GM23338 (cell line): ENCODE results near the gene OTOG. TPM values are rescaled to one million over a fixed set of nuclear protein-coding genes. Genes with fewer than 3 reads are reported as not detected.

Experiments
- ATAC-seq: fragments of 200-7000 bp; cut with Tn5 transposase; 3 replicates; pipeline ENCODE4 v1.9.1; 2020
- DNase-seq: peaks from one replicate; pipeline ENCODE4 v3.0.0-alpha.2; 2015; ENCODE audit warnings: low spot score
- H2AFZ ChIP-seq: fragments of 200-600 bp; sonication (generic); 2 replicates; pipeline ENCODE4 v1.8.0; 2016; ENCODE audit warnings: antibody characterized with exemption, mild to moderate bottlenecking, moderate library complexity
- H3F3A ChIP-seq: fragments of 200-600 bp; sonication (generic); replicated peaks from 2 replicates; pipeline ENCODE4 v1.8.0; 2017; ENCODE audit warnings: antibody characterized with exemption, mixed run types, low read depth
- H3K27ac ChIP-seq: fragments of 200-600 bp; sonication (generic); 2 replicates; pipeline ENCODE4 v1.6.1; 2016; ENCODE audit warnings: low read depth
- H3K27me3 ChIP-seq: fragments of 200-600 bp; sonication (generic); 2 replicates; pipeline ENCODE4 v1.8.0; 2016; ENCODE audit warnings: mild to moderate bottlenecking, mixed run types, moderate library complexity; ENCODE audit not compliant: insufficient read depth
- H3K36me3 ChIP-seq: fragments of 200-600 bp; sonication (generic); 2 replicates; pipeline ENCODE4 v1.8.0; 2016; ENCODE audit warnings: mild to moderate bottlenecking; ENCODE audit not compliant: insufficient read depth
- H3K4me1 ChIP-seq: fragments of 200-600 bp; sonication (generic); 2 replicates; pipeline ENCODE4 v1.8.0; 2016; ENCODE audit warnings: mild to moderate bottlenecking, moderate library complexity; ENCODE audit not compliant: insufficient read depth
- H3K4me2 ChIP-seq: fragments of 200-600 bp; sonication (generic); 2 replicates; pipeline ENCODE4 v1.7.1; 2017; ENCODE audit warnings: mixed run types
- H3K4me3 ChIP-seq: fragments of 200-600 bp; sonication (generic); 2 replicates; pipeline ENCODE4 v1.6.1; 2016; ENCODE audit warnings: mixed run types
- H3K79me2 ChIP-seq: fragments of 200-600 bp; sonication (generic); replicated peaks from 2 replicates; pipeline ENCODE4 v1.8.0; 2017; ENCODE audit warnings: mild to moderate bottlenecking; ENCODE audit not compliant: insufficient read depth
- H3K9me2 ChIP-seq: fragments of 200-600 bp; sonication (generic); 2 replicates; pipeline ENCODE4 v1.8.0; 2017; ENCODE audit not compliant: insufficient read depth
- H4K20me1 ChIP-seq: fragments of 200-600 bp; sonication (generic); replicated peaks from 2 replicates; pipeline ENCODE4 v1.8.0; 2017; ENCODE audit warnings: mild to moderate bottlenecking; ENCODE audit not compliant: insufficient read depth
- H3K27ac Mint-ChIP-seq: 2 replicates; pipeline ENCODE4 v1.8.0; 2020; ENCODE audit warnings: inconsistent platforms, mild to moderate bottlenecking, moderate library complexity, mixed read lengths
- H3K27me3 Mint-ChIP-seq: 3 replicates; pipeline ENCODE4 v1.8.0; 2022; ENCODE audit warnings: low read depth, mild to moderate bottlenecking, moderate library complexity, mixed read lengths, inconsistent platforms; ENCODE audit not compliant: insufficient read depth, poor library complexity
- H3K36me3 Mint-ChIP-seq: 3 replicates; pipeline ENCODE4 v1.8.0; 2021; ENCODE audit warnings: low read depth, mild to moderate bottlenecking, inconsistent platforms, moderate library complexity, mixed read lengths
- H3K4me1 Mint-ChIP-seq: 3 replicates; pipeline ENCODE4 v1.8.0; 2020; ENCODE audit warnings: mild to moderate bottlenecking, inconsistent platforms, mixed read lengths
- H3K4me3 Mint-ChIP-seq: 3 replicates; pipeline ENCODE4 v1.8.0; 2021; ENCODE audit warnings: moderate library complexity, mild to moderate bottlenecking, inconsistent platforms, mixed read lengths
- H3K9me3 Mint-ChIP-seq: 3 replicates; pipeline ENCODE4 v1.8.0; 2020; ENCODE audit warnings: moderate library complexity, mild to moderate bottlenecking, inconsistent platforms, mixed read lengths
- EZH2 ChIP-seq: fragments of 200-600 bp; sonication (generic); IDR thresholded peaks from one replicate; pipeline ENCODE4 v1.8.0; 2017; ENCODE audit warnings: antibody characterized with exemption, mild to moderate bottlenecking, low read depth; ENCODE audit not compliant: unreplicated experiment
- EZH2phosphoT487 ChIP-seq: fragments of 200-600 bp; sonication (generic); IDR thresholded peaks from one replicate; pipeline ENCODE4 v1.8.1; 2018; ENCODE audit warnings: antibody characterized with exemption; ENCODE audit not compliant: unreplicated experiment
- NANOG ChIP-seq: IDR thresholded peaks from 2 replicates; pipeline ENCODE4 v1.6.1; 2016; ENCODE audit warnings: antibody characterized with exemption, borderline replicate concordance
- POLR2AphosphoS5 ChIP-seq: IDR thresholded peaks from 2 replicates; pipeline ENCODE4 v1.6.1; 2016; ENCODE audit warnings: antibody characterized with exemption, low read depth
- STAT1 ChIP-seq: IDR thresholded peaks from one replicate; pipeline ENCODE4 v1.6.1; 2016; ENCODE audit warnings: antibody characterized with exemption; ENCODE audit not compliant: unreplicated experiment
- ZNF114 ChIP-seq: fragments of 250-450 bp; sonication (Bioruptor Pico); IDR thresholded peaks from 2 replicates; pipeline ENCODE4 v1.5.0; 2020; ENCODE audit warnings: mild to moderate bottlenecking, moderate library complexity
- ZNF462 ChIP-seq: fragments of 250-450 bp; sonication (Bioruptor Pico); IDR thresholded peaks from 2 replicates; pipeline ENCODE4 v1.5.0; 2020; ENCODE audit warnings: mild to moderate bottlenecking, moderate library complexity
- polyA plus RNA-seq: library from polyadenylated mRNA; unstranded; fragments of >200 nt; fragmentation: Nextera tagmentation; extraction: Ambion mirVana; gene quantifications from 2 replicates; pipeline ENCODE4 v1.2.1, GENCODE V29; 2016
- total RNA-seq: library from RNA; depleted of rRNA; stranded (reverse); fragments of >200 nt; shearing (Covaris generic); gene quantifications from 2 replicates; pipeline ENCODE4 v1.2.3, GENCODE V29; 2014

The OTOG gene
- total and polyA plus RNA-seq, 2 experiments from 2014 or later, result 0.40 to 0.52 TPM

DNA sequence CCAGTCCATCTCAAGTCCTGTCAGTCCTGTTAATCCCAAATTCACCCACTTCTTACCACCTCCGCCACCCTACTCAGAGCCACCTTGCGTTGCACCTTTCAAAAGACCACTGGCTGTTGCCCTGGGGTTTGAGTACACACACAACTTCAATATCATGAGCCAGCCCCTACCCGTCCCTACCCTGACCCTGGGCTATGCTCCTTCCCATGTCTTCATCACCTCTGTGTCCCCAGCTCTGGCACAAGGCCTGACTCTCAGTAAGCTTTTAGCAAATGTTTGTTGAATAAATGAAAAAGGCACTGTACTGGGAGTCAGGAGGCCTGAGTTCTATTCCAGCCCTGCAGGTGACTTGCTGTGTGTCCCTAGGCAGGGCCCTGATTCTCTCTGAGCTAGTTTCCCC lies 26.5 kb downstream of the OTOG start (continued):
- TF ChIP-seq ZNF462 (CRISPR knock-in tag) (no peak), EZH2 (no peak), ZNF114 (CRISPR knock-in tag) (no peak), NANOG (no peak)

DNA sequence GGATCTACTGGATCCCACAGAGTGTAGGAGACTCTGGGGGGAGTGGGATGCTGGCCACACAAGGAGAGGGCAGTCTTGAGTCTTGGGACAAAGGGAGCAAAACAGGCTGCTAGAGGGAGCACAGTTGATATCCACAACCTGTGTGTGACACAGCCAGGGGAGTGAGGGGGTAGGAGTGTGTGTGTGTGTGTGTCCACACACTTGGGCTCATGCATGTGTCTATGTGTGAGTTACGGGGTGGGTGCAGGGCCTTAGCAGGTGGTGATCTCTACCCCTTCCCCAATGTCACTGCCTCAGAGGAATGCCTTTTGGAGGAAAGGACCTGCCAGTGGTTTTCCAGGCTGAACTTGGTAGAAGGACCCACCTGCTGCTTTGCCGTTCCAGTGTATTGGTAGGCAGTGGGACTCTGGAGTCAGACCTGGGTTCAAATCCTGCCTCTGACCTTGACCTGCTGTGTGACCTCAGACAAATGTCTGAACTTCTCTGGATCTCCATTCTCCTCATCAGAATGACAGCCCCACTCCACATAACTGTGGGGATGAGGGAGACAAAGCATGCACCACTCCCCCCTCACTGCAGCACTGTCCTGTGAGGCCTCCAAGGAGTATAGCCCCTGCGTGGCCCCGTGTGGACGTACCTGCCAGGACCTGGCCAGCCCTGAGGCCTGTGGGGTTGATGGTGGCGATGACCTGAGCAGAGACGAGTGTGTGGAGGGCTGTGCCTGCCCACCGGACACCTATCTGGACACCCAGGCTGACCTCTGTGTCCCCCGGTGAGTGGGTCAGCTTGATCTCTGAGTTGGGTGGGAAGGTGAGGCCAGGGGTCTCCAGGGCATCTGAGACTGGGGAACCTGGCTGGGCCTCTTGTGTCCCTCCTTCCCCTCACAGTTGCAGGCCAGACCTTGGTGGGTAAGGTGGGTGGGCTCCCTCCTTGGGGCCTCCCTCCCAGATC lies 27.4 kb downstream of the OTOG start:
- no peaks in the 10 kb centered on the region for H3K36me3 Mint-ChIP-seq
- no peaks in the 10 kb centered on the region for H3K4me1 ChIP-seq
- no peaks in the 10 kb centered on the region for H3F3A ChIP-seq
- peaks cover 3% of the 10 kb centered on the region for H3K27me3 Mint-ChIP-seq
- H4K20me1 ChIP-seq, result no peaks in the 10 kb centered on the region
- no peak overlapping the region for H2AFZ ChIP-seq
- H3K79me2 ChIP-seq, result no peaks in the 10 kb centered on the region
- no peak for ATAC-seq
- no peak overlapping the region for H3K27ac ChIP-seq
- no peak overlapping the region for H3K4me3 ChIP-seq
- H3K4me2 ChIP-seq, result no peak overlapping the region
- H3K4me1 Mint-ChIP-seq, result peaks cover 13% of the 10 kb centered on the region
- H3K36me3 ChIP-seq, result no peaks in the 10 kb centered on the region
- no peak overlapping the region for H3K27ac Mint-ChIP-seq
- no peak for DNase-seq
- no peaks in the 10 kb centered on the region for H3K9me2 ChIP-seq
- H3K27me3 ChIP-seq, result no peaks in the 10 kb centered on the region
- no peak overlapping the region for H3K4me3 Mint-ChIP-seq
- no peaks in the 10 kb centered on the region for H3K9me3 Mint-ChIP-seq
- TF ChIP-seq EZH2, result no peak
- TF ChIP-seq EZH2phosphoT487, result no peak
- TF ChIP-seq POLR2AphosphoS5, result no peak
- no peak for TF ChIP-seq ZNF462 (CRISPR knock-in tag)
- TF ChIP-seq STAT1, result no peak
